ENCODE measurements around the gene DHRS7B. TPM values are rescaled to one million over a fixed set of nuclear protein-coding genes. Genes with fewer than 3 reads are reported as not detected.

DHRS7B gene
- total and polyA plus RNA-seq, 2 of the 13 experiments (the other 11 are each of a cell fraction or from before 2014, with no cell fraction given) = 20.0 to 35.8 TPM

- peak; percentile 99 for TF ChIP-seq THAP9 (CRISPR knock-in tag; IDR thresholded peaks at IDR 0.05; ENCODE audit: borderline replicate concordance)
- TF ChIP-seq ZNF709 (CRISPR knock-in tag; IDR thresholded peaks at IDR 0.05) = peak; percentile 28; the same call in 1 of the 2 replicates
- no peak; the same call in 1 of the 2 replicates for TF ChIP-seq FOSL2 (CRISPR knock-in tag; IDR thresholded peaks at IDR 0.05)
- no peak for TF ChIP-seq JUND (CRISPR knock-in tag; IDR thresholded peaks at IDR 0.05)
- no peak; the same call in 1 of the 2 replicates for TF ChIP-seq MLXIP (CRISPR knock-in tag; IDR thresholded peaks at IDR 0.05; ENCODE audit: borderline replicate concordance)
- TF ChIP-seq ZBTB1 (CRISPR knock-in tag; IDR thresholded peaks at IDR 0.05; ENCODE audit: borderline replicate concordance) = no peak
- no peak for TF ChIP-seq ZNF777 (CRISPR knock-in tag; IDR thresholded peaks at IDR 0.05)
- no peak for TF ChIP-seq ZNF782 (CRISPR knock-in tag; IDR thresholded peaks at IDR 0.05; ENCODE audit: borderline replicate concordance)
- 0 out of 2 replicates have a peak, but pooled peaks have one; percentile 10 for TF ChIP-seq ZNF331 (CRISPR knock-in tag; IDR thresholded peaks at IDR 0.05)
- no peak for TF ChIP-seq ZKSCAN1 (IDR thresholded peaks at IDR 0.05; ENCODE audit: low read length)
- TF ChIP-seq FOXM1 (CRISPR knock-in tag; IDR thresholded peaks at IDR 0.05) = no peak
- 0 out of 2 replicates have a peak, but pooled peaks have one; percentile 37 for TF ChIP-seq ZMYM2 (CRISPR knock-in tag; IDR thresholded peaks at IDR 0.05)
- no peak for TF ChIP-seq DDIT3 (CRISPR knock-in tag; IDR thresholded peaks at IDR 0.05)
- TF ChIP-seq CBX2 (IDR thresholded peaks at IDR 0.05; ENCODE audit: low read depth, low read length) = no peak
- TF ChIP-seq CBX2 (CRISPR knock-in tag; IDR thresholded peaks at IDR 0.05; ENCODE audit: low read depth) = no peak
- TF ChIP-seq JARID2 (CRISPR knock-in tag; IDR thresholded peaks at IDR 0.05; ENCODE audit: insufficient replicate concordance) = no peak
- TF ChIP-seq HOMEZ (CRISPR knock-in tag; IDR thresholded peaks at IDR 0.05; ENCODE audit: low read depth) = no peak
- no peak for TF ChIP-seq RCOR2 (CRISPR knock-in tag; IDR thresholded peaks at IDR 0.05)
- no peak for TF ChIP-seq REPIN1 (CRISPR knock-in tag; IDR thresholded peaks at IDR 0.05; ENCODE audit: borderline replicate concordance, low read depth)
- no peak for TF ChIP-seq MAZ (IDR thresholded peaks at IDR 0.05; ENCODE audit: borderline replicate concordance, low read depth, low read length)
- peak; percentile 46 for TF ChIP-seq MAZ (CRISPR knock-in tag; IDR thresholded peaks at IDR 0.05; ENCODE audit: low read depth)
- no peak for TF ChIP-seq ZNF816 (CRISPR knock-in tag; IDR thresholded peaks at IDR 0.05; ENCODE audit: borderline replicate concordance)
- peak; percentile 68 for TF ChIP-seq SAP130 (CRISPR knock-in tag; IDR thresholded peaks at IDR 0.05; ENCODE audit: low read depth)
- TF ChIP-seq U2AF1 (optimal IDR thresholded peaks at IDR 0.05; ENCODE audit: low read depth, low read length) = no peak
These were observed 87.4 kb downstream of the DHRS7B start, which contains the start of gene TMEM11 (continued) for GRCh38 chr17:21214015-21214776.
